Breast epithelium (tissue), 4 donors: Measurements from ENCODE around the gene CIAO3. TPM values are rescaled to one million over a fixed set of nuclear protein-coding genes. Genes with fewer than 3 reads are reported as not detected.
A peak's percentile ranks its signal among the peaks of the same experiment; 100 is the strongest.

Source experiments
- DNase-seq, 2 donors: peaks; one replicate each; pipeline ENCODE4 v3.0.0-alpha.2; 2019; ENCODE audit warnings: low spot score in 2 of 2
- H3K27ac ChIP-seq, 2 donors: fragments of 200-600 bp; sonication (generic) in 1 of 2; one replicate each; pipeline ENCODE4 v1.5.1; 2016 to 2019; ENCODE audit warnings: mild to moderate bottlenecking in 1 of 2
- H3K27me3 ChIP-seq, 2 donors: fragments of 200-600 bp; sonication (generic) in 1 of 2; one replicate each; pipeline versions ENCODE4 v1.5.1 to v1.6.0; 2017 to 2019; ENCODE audit warnings: control low read depth in 1 of 2, mild to moderate bottlenecking in 1 of 2
- H3K36me3 ChIP-seq: fragments of 200-600 bp; one replicate; pipeline ENCODE4 v1.5.1; 2019
- H3K4me1 ChIP-seq, 2 donors: fragments of 200-600 bp; sonication (generic); one replicate each; pipeline ENCODE4 v1.5.1; 2016 to 2019; ENCODE audit warnings: control low read depth in 1 of 2
- H3K4me3 ChIP-seq, 3 donors: fragments of 200-600 bp; sonication (generic); 1 replicate in 2 of 3; 2 replicates in 1 of 3; pipeline ENCODE4 v1.5.1; 2016 to 2019; ENCODE audit warnings: mild to moderate bottlenecking in 3 of 3, moderate library complexity in 2 of 3
- H3K9me3 ChIP-seq, 2 donors: fragments of 200-600 bp; sonication (generic) in 1 of 2; one replicate each; pipeline ENCODE4 v1.5.1; 2016 to 2019; ENCODE audit warnings: control low read depth in 1 of 2
- POLR2A ChIP-seq: fragments of 450-650 bp; IDR thresholded peaks from one replicate; pipeline ENCODE4 v1.6.1; 2016; ENCODE audit warnings: antibody characterized with exemption, mild to moderate bottlenecking, moderate library complexity
- POLR2AphosphoS5 ChIP-seq, 3 donors: sonication (generic); formaldehyde crosslinking; IDR thresholded peaks; one replicate each; pipeline ENCODE4 v1.6.1; 2017; ENCODE audit warnings: antibody characterized with exemption in 3 of 3
- intact Hi-C: fragments of 100-400 bp; cut with DNase I; formaldehyde crosslinking; loops from one replicate; pipeline ENCODE4 v1.15.1; 2023; ENCODE audit warnings: low total_unique reads
- total RNA-seq, 3 donors: library from RNA; depleted of rRNA; stranded (reverse); fragments of >200 nt; gene quantifications; one replicate each; pipeline ENCODE4 v1.1.0, GENCODE V29; 2016
- TF ChIP-seq, protein P1 (sequence below), 3 donors: fragments of 450-650 bp; IDR thresholded peaks; one replicate each; pipeline ENCODE4 v1.5.1; 2016 to 2017; ENCODE audit warnings: antibody characterized with exemption in 3 of 3, mild to moderate bottlenecking in 3 of 3, moderate library complexity in 3 of 3

Gene CIAO3
- total RNA-seq, 3 donors from 2014 or later: 23.0 to 43.2 (median 41.6) TPM

DNA sequence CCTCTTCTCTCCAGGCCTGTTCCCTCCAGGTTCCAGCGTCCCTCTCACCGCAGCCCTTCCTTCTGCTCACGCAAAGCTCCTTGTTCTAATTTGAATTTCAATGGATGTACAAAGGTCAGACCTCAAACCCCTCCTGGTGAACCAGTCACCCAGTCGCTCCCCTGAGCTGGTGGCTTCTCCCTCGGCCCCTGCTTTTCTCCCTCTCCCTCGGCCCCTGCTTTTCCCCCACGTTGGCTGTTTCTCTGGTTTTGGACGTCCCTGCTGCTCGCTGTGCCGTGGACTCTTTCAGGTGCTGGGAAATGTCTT is 11.2 kb upstream of the CIAO3 start:
- TF ChIP-seq POLR2AphosphoS5 (IDR thresholded peaks at IDR 0.05) (no peak), POLR2A (no peak)
- TF ChIP-seq, protein P1, sequence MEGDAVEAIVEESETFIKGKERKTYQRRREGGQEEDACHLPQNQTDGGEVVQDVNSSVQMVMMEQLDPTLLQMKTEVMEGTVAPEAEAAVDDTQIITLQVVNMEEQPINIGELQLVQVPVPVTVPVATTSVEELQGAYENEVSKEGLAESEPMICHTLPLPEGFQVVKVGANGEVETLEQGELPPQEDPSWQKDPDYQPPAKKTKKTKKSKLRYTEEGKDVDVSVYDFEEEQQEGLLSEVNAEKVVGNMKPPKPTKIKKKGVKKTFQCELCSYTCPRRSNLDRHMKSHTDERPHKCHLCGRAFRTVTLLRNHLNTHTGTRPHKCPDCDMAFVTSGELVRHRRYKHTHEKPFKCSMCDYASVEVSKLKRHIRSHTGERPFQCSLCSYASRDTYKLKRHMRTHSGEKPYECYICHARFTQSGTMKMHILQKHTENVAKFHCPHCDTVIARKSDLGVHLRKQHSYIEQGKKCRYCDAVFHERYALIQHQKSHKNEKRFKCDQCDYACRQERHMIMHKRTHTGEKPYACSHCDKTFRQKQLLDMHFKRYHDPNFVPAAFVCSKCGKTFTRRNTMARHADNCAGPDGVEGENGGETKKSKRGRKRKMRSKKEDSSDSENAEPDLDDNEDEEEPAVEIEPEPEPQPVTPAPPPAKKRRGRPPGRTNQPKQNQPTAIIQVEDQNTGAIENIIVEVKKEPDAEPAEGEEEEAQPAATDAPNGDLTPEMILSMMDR (IDR thresholded peaks at IDR 0.05): no peak
- intact Hi-C loops: no loop called here
- Histone ChIP-seq H3K27me3 (no peaks in the 10 kb centered on the region), H3K4me1 (peaks cover 0 to 3% of the 10 kb centered on the region in 2 donors), H3K4me3 (peak overlapping the region in 2 of 3 donors; percentile 5 to 27), H3K27ac (peak overlapping the region; percentile 50 to 65), H3K36me3 (no peaks in the 10 kb centered on the region), H3K9me3 (no peaks in the 10 kb centered on the region)
- DNase-seq: no peak

DNA sequence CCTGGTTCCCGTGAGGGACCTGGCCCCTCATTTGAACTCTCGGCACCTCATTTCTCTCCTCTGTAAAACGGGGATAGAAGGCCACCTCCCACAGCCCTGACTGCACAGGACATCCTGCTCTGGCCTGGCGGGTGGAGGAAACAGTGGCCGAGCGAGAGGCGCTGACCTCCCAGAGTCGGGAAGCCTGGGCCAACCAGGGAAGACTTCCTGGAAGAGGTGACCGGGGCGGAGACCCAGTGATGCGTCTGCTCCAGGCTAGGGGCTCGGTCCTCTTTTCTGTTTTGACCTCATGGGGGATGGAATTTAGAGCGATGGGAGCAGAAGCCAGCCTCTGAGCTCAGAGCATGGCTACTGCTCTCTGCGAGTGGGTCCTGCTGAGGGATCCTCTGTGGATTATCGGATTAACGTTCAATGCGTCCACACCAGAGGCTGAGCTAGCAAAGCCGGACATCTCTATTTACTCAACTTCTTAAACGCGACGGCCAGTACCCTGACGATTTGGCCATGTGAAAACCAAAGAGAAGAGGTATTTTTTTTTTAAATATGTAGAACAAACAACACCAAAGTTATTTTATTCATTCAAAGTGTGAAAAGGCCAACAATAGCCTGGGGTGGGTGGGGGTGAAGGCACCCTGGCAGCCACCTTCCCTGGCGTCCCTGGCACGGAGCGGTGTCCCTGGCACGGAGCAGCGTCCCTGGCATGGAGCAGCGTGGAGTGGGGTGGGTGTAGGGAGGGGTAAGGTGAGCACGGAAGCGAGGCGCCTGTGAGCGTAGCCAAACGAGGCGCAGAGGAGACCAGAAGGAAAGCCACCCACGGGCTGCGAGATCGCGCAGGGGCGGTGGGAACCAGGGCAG is 10.6 kb upstream of the CIAO3 start:
- Histone ChIP-seq H3K27me3 (no peaks in the 10 kb centered on the region), H3K4me1 (peaks cover 0 to 3% of the 10 kb centered on the region in 2 donors), H3K27ac (peak overlapping the region; percentile 65 to 79), H3K4me3 (peak overlapping the region in 2 of 3 donors; percentile 5 to 27), H3K9me3 (no peaks in the 10 kb centered on the region), H3K36me3 (no peaks in the 10 kb centered on the region)
- intact Hi-C loops: no loop called here
- TF ChIP-seq POLR2A (no peak), POLR2AphosphoS5 (IDR thresholded peaks at IDR 0.05) (no peak)
- TF ChIP-seq, protein P1 (IDR thresholded peaks at IDR 0.05): no peak
- peak in 1 of 2 donors; percentile 80 for DNase-seq

DNA sequence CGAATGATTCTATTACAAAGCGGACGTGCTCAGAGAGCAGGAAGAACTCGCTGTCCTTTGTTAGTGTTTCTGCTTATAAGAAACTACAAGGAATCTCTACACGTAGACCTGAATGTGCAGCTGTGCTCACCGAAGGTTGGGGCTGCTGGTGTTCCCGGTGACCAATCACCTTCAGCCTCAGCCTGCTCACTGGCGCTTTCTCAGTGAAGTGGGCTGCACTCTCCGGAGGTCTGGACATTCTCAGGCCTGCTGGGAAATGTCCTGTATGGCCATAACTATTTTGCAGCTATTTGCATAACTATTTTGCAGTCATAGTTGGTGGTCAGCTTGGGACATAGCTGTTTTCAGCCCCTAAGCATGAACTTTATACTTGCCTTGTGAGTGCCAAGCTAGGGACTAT is 9.7 kb upstream of the CIAO3 start:
- intact Hi-C loops: no loop called here
- TF ChIP-seq POLR2AphosphoS5 (IDR thresholded peaks at IDR 0.05): no peak
- TF ChIP-seq POLR2A: no peak
- TF ChIP-seq, protein P1 (IDR thresholded peaks at IDR 0.05): no peak
- no peak overlapping the region for H3K4me3 ChIP-seq
- H3K4me1 ChIP-seq: peaks cover 0 to 3% of the 10 kb centered on the region in 2 donors
- H3K27ac ChIP-seq: peak overlapping the region; percentile 65 to 79
- H3K36me3 ChIP-seq: no peaks in the 10 kb centered on the region
- no peak for DNase-seq
- no peaks in the 10 kb centered on the region for H3K9me3 ChIP-seq
- no peaks in the 10 kb centered on the region for H3K27me3 ChIP-seq

DNA sequence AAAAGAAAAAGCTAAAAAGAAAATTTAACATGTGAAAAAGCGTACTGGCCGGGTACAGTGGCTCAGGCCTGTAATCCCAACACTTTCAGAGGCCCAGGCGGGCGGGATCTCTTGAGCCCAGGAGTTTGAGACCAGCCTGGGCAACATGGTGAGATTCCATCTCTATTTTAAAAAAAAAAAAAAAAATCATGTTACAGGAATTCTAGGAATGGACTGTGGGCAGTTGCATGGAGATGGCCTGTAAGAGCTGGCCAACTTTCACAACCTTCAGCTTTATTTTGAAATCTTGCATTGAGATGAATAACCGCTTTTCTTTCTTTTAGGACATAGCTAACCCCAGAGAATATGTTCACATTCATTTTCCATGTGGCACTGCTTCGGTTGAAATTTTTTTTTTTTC is 8.2 kb upstream of the CIAO3 start:
- Histone ChIP-seq H3K27ac (peak overlapping the region in 1 of 2 donors; percentile 11), H3K4me3 (no peak overlapping the region), H3K9me3 (no peaks in the 10 kb centered on the region), H3K4me1 (peaks cover 0 to 3% of the 10 kb centered on the region in 2 donors), H3K27me3 (no peaks in the 10 kb centered on the region), H3K36me3 (no peaks in the 10 kb centered on the region)
- peak in 1 of 2 donors; percentile 54 for DNase-seq
- no peak for TF ChIP-seq POLR2A
- TF ChIP-seq POLR2AphosphoS5 (IDR thresholded peaks at IDR 0.05): peak in 1 of 3 donors; percentile 38
- intact Hi-C loops: no loop called here

DNA sequence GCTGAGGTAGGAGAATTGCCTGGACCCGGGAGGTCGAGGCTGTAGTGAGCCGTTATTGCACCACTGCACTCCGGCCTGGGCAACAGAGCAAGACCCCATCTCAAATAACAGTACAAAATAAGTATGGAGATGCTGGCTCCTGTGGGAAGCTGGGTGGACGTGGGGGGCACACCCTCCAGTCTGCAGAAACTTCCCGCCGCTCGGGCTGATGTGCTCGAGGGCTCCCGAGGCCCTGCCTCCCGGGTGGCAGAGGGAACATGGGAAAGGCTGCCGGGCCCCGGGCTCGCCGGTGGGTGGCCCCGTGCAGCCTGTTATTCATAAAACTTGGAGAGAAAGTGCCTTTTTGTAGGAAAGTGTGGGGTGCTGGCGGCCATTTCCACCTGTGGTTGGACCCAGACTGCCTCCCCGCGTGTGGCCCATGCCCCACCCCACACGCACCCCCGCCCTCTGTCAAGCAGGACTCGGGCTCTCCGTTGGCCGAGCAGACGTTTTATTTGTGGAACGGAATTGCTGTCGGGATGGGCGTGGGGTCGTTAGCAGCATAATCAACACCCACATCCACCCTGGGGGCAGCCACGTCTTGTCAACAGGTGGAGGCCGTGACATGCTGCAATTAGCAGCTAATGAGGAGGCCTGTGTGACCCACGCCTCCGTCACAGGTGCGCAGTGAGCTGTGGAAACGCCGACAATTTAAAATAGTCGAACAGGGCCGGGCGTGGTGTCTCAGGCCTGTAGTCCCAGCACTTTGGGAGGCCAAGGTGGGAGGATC is 7.4 kb upstream of the CIAO3 start:
- no peak for TF ChIP-seq POLR2AphosphoS5 (IDR thresholded peaks at IDR 0.05)
- no peak for TF ChIP-seq POLR2A
- TF ChIP-seq, protein P1 (IDR thresholded peaks at IDR 0.05): no peak
- no peaks in the 10 kb centered on the region for H3K36me3 ChIP-seq
- peak overlapping the region in 1 of 2 donors; percentile 48 for H3K27ac ChIP-seq
- intact Hi-C loops: no loop called here
- no peaks in the 10 kb centered on the region for H3K27me3 ChIP-seq
- no peak overlapping the region for H3K4me3 ChIP-seq
- peaks cover 0 to 3% of the 10 kb centered on the region in 2 donors for H3K4me1 ChIP-seq
- no peak for DNase-seq
- no peaks in the 10 kb centered on the region for H3K9me3 ChIP-seq
